Lung (tissue), 12 donors: ENCODE measurements around the gene ATXN10. TPM values are rescaled to one million over a fixed set of nuclear protein-coding genes. Genes with fewer than 3 reads are reported as not detected.

Source experiments
- ATAC-seq: fragments of 200-7000 bp; cut with Tn5 transposase; one replicate; pipeline ENCODE4 v1.9.1; 2020; ENCODE audit warnings: moderate number of reproducible peaks; ENCODE audit not compliant: insufficient read depth, low FRiP score
- DNase-seq, 3 donors: peaks; one replicate each; pipeline ENCODE4 v3.0.0-alpha.2; 2013 to 2017
- H3K27ac ChIP-seq, 2 donors: one replicate each; pipeline ENCODE4 v1.5.1; 2013; ENCODE audit warnings: mild to moderate bottlenecking in 2 of 2, moderate library complexity in 2 of 2, control low read depth in 1 of 2, inconsistent platforms in 1 of 2, low read depth in 1 of 2, low read length in 1 of 2
- H3K27me3 ChIP-seq, 3 donors: one replicate each; pipeline ENCODE4 v1.5.1; 2013; ENCODE audit warnings: low read length in 2 of 3; ENCODE audit not compliant: control insufficient read depth in 3 of 3, insufficient read depth in 3 of 3
- H3K36me3 ChIP-seq, 4 donors: one replicate each; pipeline ENCODE4 v1.5.1; 2013; ENCODE audit warnings: low read length in 4 of 4, mild to moderate bottlenecking in 1 of 4, moderate library complexity in 1 of 4; ENCODE audit not compliant: control insufficient read depth in 4 of 4, insufficient read depth in 4 of 4
- H3K4me1 ChIP-seq, 5 donors: one replicate each; pipeline ENCODE4 v1.5.1; 2013; ENCODE audit warnings: low read length in 5 of 5, mild to moderate bottlenecking in 2 of 5, moderate library complexity in 1 of 5; ENCODE audit not compliant: control insufficient read depth in 5 of 5, insufficient read depth in 5 of 5
- H3K4me3 ChIP-seq: one replicate; pipeline ENCODE4 v1.5.1; 2013; ENCODE audit warnings: mild to moderate bottlenecking, control low read depth, moderate library complexity
- H3K9ac ChIP-seq, 2 donors: one replicate each; pipeline ENCODE4 v1.5.1; 2013; ENCODE audit warnings: low read length in 2 of 2, control low read depth in 1 of 2; ENCODE audit not compliant: insufficient read depth in 1 of 2
- H3K9me3 ChIP-seq, 4 donors: one replicate each; pipeline ENCODE4 v1.5.1; 2013; ENCODE audit warnings: low read length in 3 of 4, mild to moderate bottlenecking in 1 of 4, moderate library complexity in 1 of 4; ENCODE audit not compliant: control insufficient read depth in 4 of 4, insufficient read depth in 3 of 4
- WGBS, 2 donors: extraction: QIAGEN DNeasy Blood & Tissue Kit; methylation state at CpG; one replicate each; pipeline ENCODE4 v1.1.7; 2013; 5-methylcytosine and 5-hydroxymethylcytosine counted together
- polyA plus RNA-seq, 2 donors: library from polyadenylated mRNA; stranded (reverse); fragments of 200-250 nt; gene quantifications; one replicate each; pipeline ENCODE4 v1.2.1, GENCODE V29; 2013
- total RNA-seq, 2 donors: library from RNA; depleted of rRNA in 1 of 2; stranded (reverse); fragments of >200 nt in 1 of 2; gene quantifications; one replicate each; pipeline ENCODE4 v1.2.1, GENCODE V29; 2014 to 2021
- TF ChIP-seq, protein P1 (sequence below): IDR thresholded peaks from 2 replicates; pipeline ENCODE4 v1.5.1; 2012; ENCODE audit warnings: mild to moderate bottlenecking; ENCODE audit errors: control extremely low read depth, extremely low read depth
- donor health status: control.
- donor health status: control.
- donor health status: Bipolar disorder and iron deficiency.
- donor health status: healthy.
- donor health status: DM: yes; HTN: yes; CAD: no.

The ATXN10 gene
- total and polyA plus RNA-seq, 4 donors: 41.9 to 164 (median 92.2) TPM

- H3K27me3 ChIP-seq: no peaks in the 10 kb centered on the region
- ATAC-seq (no peak), DNase-seq (no peak)
- H3K27ac ChIP-seq: no peak overlapping the region
- TF ChIP-seq, protein P1, sequence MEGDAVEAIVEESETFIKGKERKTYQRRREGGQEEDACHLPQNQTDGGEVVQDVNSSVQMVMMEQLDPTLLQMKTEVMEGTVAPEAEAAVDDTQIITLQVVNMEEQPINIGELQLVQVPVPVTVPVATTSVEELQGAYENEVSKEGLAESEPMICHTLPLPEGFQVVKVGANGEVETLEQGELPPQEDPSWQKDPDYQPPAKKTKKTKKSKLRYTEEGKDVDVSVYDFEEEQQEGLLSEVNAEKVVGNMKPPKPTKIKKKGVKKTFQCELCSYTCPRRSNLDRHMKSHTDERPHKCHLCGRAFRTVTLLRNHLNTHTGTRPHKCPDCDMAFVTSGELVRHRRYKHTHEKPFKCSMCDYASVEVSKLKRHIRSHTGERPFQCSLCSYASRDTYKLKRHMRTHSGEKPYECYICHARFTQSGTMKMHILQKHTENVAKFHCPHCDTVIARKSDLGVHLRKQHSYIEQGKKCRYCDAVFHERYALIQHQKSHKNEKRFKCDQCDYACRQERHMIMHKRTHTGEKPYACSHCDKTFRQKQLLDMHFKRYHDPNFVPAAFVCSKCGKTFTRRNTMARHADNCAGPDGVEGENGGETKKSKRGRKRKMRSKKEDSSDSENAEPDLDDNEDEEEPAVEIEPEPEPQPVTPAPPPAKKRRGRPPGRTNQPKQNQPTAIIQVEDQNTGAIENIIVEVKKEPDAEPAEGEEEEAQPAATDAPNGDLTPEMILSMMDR: no peak
- peaks cover 0 to 3% (median 1%) of the 10 kb centered on the region in 4 donors for H3K9me3 ChIP-seq
- peaks cover 1 to 6% (median 4%) of the 10 kb centered on the region in 5 donors for H3K4me1 ChIP-seq
- peaks cover 11 to 44% (median 31%) of the 10 kb centered on the region in 4 donors for H3K36me3 ChIP-seq
- WGBS, 2 donors: 83 to 90% methylated on average over 1 of the region's 1 CpG
- no peak overlapping the region for H3K4me3 ChIP-seq
- H3K9ac ChIP-seq: no peak overlapping the region
These were observed 66.6 kb downstream of the ATXN10 start for GRCh38 chr22:45738206-45738605.

- H3K36me3 ChIP-seq: peaks cover 12 to 58% (median 36%) of the 10 kb centered on the region in 4 donors
- 96 to 97% methylated on average over 3 of the region's 3 CpGs for WGBS, 2 donors
These were observed 68.6 kb downstream of the ATXN10 start for GRCh38 chr22:45740236-45740635.

DNA sequence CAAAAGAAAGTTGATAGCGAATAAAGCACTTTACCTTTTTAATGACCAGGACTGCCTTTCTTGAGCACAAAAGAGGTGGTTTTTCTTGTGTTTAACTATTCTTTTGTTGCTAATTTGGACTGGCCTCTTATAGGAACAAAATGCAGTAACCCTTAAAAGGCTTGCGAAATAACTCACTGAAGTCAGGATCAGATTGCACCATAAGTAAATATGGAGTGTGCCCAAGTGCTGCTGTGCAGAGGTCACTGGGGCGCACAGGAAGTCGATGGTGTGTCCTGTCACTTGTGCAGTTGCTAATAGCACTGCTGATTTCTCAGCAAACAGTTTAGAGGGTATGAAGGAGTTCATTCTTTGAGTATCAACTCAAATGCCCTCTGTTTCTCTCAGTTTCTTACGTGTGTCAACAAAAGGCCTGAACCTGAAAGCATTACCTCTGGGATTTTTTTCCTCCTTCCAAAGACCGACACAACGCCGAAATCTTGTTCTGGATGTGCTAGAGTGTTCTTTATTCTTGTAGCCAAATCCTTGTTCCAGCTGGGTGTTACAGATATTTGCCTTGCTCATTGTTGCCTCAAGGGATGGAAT is 71.3 kb downstream of the ATXN10 start:
- DNase-seq: peak; percentile 75 to 90 (median 78)
- Histone ChIP-seq H3K4me3 (no peak overlapping the region), H3K27me3 (no peaks in the 10 kb centered on the region), H3K27ac (peak overlapping the region; percentile 16 to 63), H3K4me1 (peaks cover 4 to 10% (median 6%) of the 10 kb centered on the region in 5 donors), H3K9me3 (peaks cover 0 to 3% (median 1%) of the 10 kb centered on the region in 4 donors), H3K9ac (no peak overlapping the region), H3K36me3 (peaks cover 10 to 55% (median 38%) of the 10 kb centered on the region in 4 donors)
- ATAC-seq: peak; percentile 84
- 56 to 62% methylated on average over 8 of the region's 8 CpGs for WGBS, 2 donors
- TF ChIP-seq, protein P1: no peak

More at GRCh38 chr22:45740236-45740635, 68.6 kb downstream of the ATXN10 start:
- no peaks in the 10 kb centered on the region for H3K27me3 ChIP-seq
- H3K9me3 ChIP-seq: peaks cover 0 to 3% (median 1%) of the 10 kb centered on the region in 4 donors
- no peak for ATAC-seq
- H3K4me1 ChIP-seq: peaks cover 4 to 11% (median 6%) of the 10 kb centered on the region in 5 donors
- DNase-seq: no peak
- TF ChIP-seq, protein P1: no peak
- no peak overlapping the region for H3K9ac ChIP-seq
- H3K27ac ChIP-seq: no peak overlapping the region
- no peak overlapping the region for H3K4me3 ChIP-seq
